Mesenchymal stem cell (in vitro differentiated cells and primary cell): ENCODE results near the gene CD44.
"Not testable (repeated sequence)": the region's sequence is repeated elsewhere in the genome, so short reads cannot be mapped to it uniquely, and the experiment has no call there.

ENCODE experiments used
- DNase-seq: peaks from one replicate; pipeline ENCODE4 v3.0.0-alpha.2; 2013
- H2AFZ ChIP-seq: one replicate; pipeline ENCODE4 v1.6.1; 2013; ENCODE audit warnings: low read depth, mild to moderate bottlenecking, control low read depth, inconsistent platforms, low read length, moderate library complexity
- H2AK5ac ChIP-seq: 2 replicates; pipeline ENCODE4 v1.6.1; 2013; ENCODE audit warnings: low read length, moderate library complexity, mild to moderate bottlenecking, inconsistent platforms; ENCODE audit not compliant: severe bottlenecking
- H2BK120ac ChIP-seq: one replicate; pipeline ENCODE4 v1.6.1; 2013; ENCODE audit warnings: low read depth, mild to moderate bottlenecking, inconsistent platforms, low read length, moderate library complexity
- H2BK12ac ChIP-seq, 2 experiments: one replicate each; pipeline ENCODE4 v1.6.1; 2013; ENCODE audit warnings: inconsistent platforms in 2 of 2, low read length in 2 of 2, mild to moderate bottlenecking in 2 of 2, moderate library complexity in 2 of 2, control low read depth in 1 of 2
- H2BK15ac ChIP-seq: one replicate; pipeline ENCODE4 v1.6.1; 2013; ENCODE audit warnings: mild to moderate bottlenecking, low read depth, inconsistent platforms; ENCODE audit not compliant: poor library complexity, severe bottlenecking
- H2BK5ac ChIP-seq: 2 replicates; pipeline ENCODE4 v1.6.1; 2013; ENCODE audit warnings: low read depth, mild to moderate bottlenecking, low read length, control low read depth, inconsistent platforms; ENCODE audit not compliant: poor library complexity, severe bottlenecking
- H3K14ac ChIP-seq, 2 experiments: one replicate each; pipeline ENCODE4 v1.6.1; 2013; ENCODE audit warnings: inconsistent platforms in 2 of 2, low read length in 2 of 2, control low read depth in 1 of 2, mild to moderate bottlenecking in 1 of 2, moderate library complexity in 1 of 2
- H3K18ac ChIP-seq, 2 experiments: one replicate each; pipeline ENCODE4 v1.6.1; 2013; ENCODE audit warnings: inconsistent platforms in 2 of 2, low read length in 2 of 2, control low read depth in 1 of 2, low read depth in 1 of 2, mild to moderate bottlenecking in 1 of 2
- H3K23ac ChIP-seq, 2 experiments: one replicate each; pipeline ENCODE4 v1.6.1; 2013; ENCODE audit warnings: inconsistent platforms in 2 of 2, low read length in 2 of 2, mild to moderate bottlenecking in 2 of 2, moderate library complexity in 2 of 2, control low read depth in 1 of 2
- H3K27ac ChIP-seq: 2 replicates; pipeline ENCODE4 v1.5.1; 2013; ENCODE audit warnings: mild to moderate bottlenecking, moderate library complexity, low read length, control low read depth, inconsistent platforms; ENCODE audit not compliant: poor library complexity, severe bottlenecking
- H3K27me3 ChIP-seq, 2 experiments: 2 replicates each; pipeline versions ENCODE4 v1.6.1 to v1.7.0; 2013; ENCODE audit warnings: low read length in 2 of 2, mild to moderate bottlenecking in 2 of 2, moderate library complexity in 2 of 2, control low read depth in 1 of 2, inconsistent platforms in 1 of 2; ENCODE audit not compliant: control insufficient read depth in 1 of 2, insufficient read depth in 1 of 2
- H3K36me3 ChIP-seq, 2 experiments: 2 replicates each; pipeline versions ENCODE4 v1.6.1 to v1.7.0; 2013; ENCODE audit warnings: low read length in 2 of 2, control low read depth in 1 of 2, inconsistent platforms in 1 of 2, low read depth in 1 of 2, mild to moderate bottlenecking in 1 of 2; ENCODE audit not compliant: insufficient read depth in 2 of 2, control insufficient read depth in 1 of 2
- H3K4ac ChIP-seq, 2 experiments: one replicate each; pipeline ENCODE4 v1.6.1; 2013; ENCODE audit warnings: inconsistent platforms in 2 of 2, low read length in 2 of 2, mild to moderate bottlenecking in 2 of 2, moderate library complexity in 2 of 2, control low read depth in 1 of 2, low read depth in 1 of 2
- H3K4me1 ChIP-seq: 2 replicates; pipeline ENCODE4 v1.6.1; 2013; ENCODE audit warnings: low read depth, low read length, control low read depth; ENCODE audit not compliant: control insufficient read depth, insufficient read depth
- H3K4me2 ChIP-seq: 2 replicates; pipeline ENCODE4 v1.6.1; 2013; ENCODE audit warnings: low read length, mild to moderate bottlenecking, inconsistent platforms; ENCODE audit not compliant: poor library complexity, severe bottlenecking
- H3K4me3 ChIP-seq, 2 experiments: 2 replicates each; pipeline versions ENCODE4 v1.5.1 to v1.7.0; 2013; ENCODE audit warnings: low read length in 2 of 2, mild to moderate bottlenecking in 2 of 2, control low read depth in 1 of 2, low read depth in 1 of 2; ENCODE audit not compliant: insufficient read depth in 1 of 2
- H3K79me1 ChIP-seq: replicated peaks from 2 replicates; pipeline ENCODE4 v1.6.1; 2013; ENCODE audit warnings: mild to moderate bottlenecking, control low read depth, low read length, inconsistent platforms; ENCODE audit not compliant: poor library complexity, severe bottlenecking
- H3K9ac ChIP-seq: 2 replicates; pipeline ENCODE4 v1.7.0; 2013; ENCODE audit warnings: mild to moderate bottlenecking, low read length, moderate library complexity
- H3K9me3 ChIP-seq: 2 replicates; pipeline ENCODE4 v1.7.0; 2013; ENCODE audit warnings: mild to moderate bottlenecking, low read length; ENCODE audit not compliant: control insufficient read depth
- H4K8ac ChIP-seq: one replicate; pipeline ENCODE4 v1.6.1; 2013; ENCODE audit warnings: inconsistent platforms, mild to moderate bottlenecking, low read length, moderate library complexity
- H4K91ac ChIP-seq: one replicate; pipeline ENCODE4 v1.6.1; 2013; ENCODE audit warnings: mild to moderate bottlenecking, low read length, inconsistent platforms
- WGBS: methylation state at CpG from one replicate; pipeline ENCODE4 v1.1.7; 2013; ENCODE audit warnings: mixed read lengths; 5-methylcytosine and 5-hydroxymethylcytosine counted together

The CD44 gene

DNA sequence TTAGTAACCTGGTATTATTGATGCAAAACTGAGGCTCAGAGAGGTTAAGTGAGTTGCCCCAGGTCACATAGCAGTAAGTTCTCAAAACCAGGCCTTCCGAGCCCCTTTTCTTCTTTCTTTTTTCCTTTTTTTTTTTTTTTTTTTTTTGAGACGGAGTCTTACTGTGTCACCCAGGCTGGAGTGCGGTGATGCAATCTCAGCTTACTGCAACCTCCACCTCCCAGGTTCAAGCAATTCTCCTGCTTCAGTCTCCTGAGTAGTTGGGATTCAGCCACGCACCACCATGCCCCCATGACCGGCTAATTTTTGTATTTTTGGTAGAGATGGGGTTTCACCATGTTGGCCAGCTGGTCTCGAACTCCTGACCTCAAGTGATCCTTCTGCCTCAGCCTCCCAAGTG is 87.8 kb downstream of the CD44 start:
- H2BK15ac ChIP-seq, H3K4ac ChIP-seq, H4K8ac ChIP-seq, H3K79me1 ChIP-seq, H3K18ac ChIP-seq, H3K23ac ChIP-seq, DNase-seq, H3K4me2 ChIP-seq, H3K4me3 ChIP-seq, H4K91ac ChIP-seq, H2AFZ ChIP-seq, H2BK120ac ChIP-seq, H3K27ac ChIP-seq, H2BK5ac ChIP-seq, H3K9me3 ChIP-seq, H2BK12ac ChIP-seq, H2AK5ac ChIP-seq, H3K27me3 ChIP-seq, H3K4me1 ChIP-seq, H3K9ac ChIP-seq, H3K14ac ChIP-seq: not testable (repeated sequence)
- WGBS: 100% methylated on average over 4 of the region's 6 CpGs
- peaks cover 28 to 100% of the 10 kb centered on the region in 2 experiments for H3K36me3 ChIP-seq

DNA sequence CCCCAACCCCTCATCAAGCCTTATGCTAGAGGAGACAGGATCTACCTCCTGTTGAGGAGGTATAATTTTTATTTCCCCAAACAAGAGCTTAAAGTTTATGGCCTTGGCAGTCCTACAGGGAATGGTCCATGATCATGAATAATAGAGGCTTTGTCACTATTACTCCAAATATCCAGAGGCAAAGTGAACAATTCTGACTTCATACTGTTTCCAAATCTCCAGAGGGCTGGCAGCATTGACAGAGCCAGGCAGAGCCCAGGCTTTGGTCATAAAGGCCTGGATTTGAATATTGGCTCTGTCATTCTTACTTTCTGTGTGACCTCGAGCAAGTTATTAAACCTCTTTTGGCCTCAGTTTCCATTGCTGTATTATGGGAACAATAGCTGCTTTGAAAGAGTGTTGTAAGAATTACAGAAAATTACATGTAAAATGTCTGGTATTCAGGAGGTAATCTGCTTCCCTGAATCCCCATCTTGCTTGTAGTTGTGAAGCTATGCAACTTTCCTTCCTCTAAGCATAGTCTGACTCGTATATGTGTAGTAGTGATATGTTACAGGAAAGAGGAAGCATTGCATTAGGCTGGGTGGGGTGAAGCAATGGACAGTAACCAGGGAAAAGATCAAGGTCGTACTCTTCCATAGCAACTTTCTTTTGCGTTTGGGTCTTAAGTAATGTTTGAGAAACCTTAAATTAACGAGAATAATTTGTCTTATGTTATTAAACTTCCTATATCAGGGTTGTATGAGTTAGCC is 88.8 kb downstream of the CD44 start:
- Histone ChIP-seq H3K27ac (no peak overlapping the region), H4K91ac (no peak overlapping the region), H3K23ac (no peak overlapping the region), H2BK12ac (no peak overlapping the region), H2BK120ac (no peak overlapping the region), H3K79me1 (peaks cover 7% of the 10 kb centered on the region), H3K36me3 (peaks cover 27 to 100% of the 10 kb centered on the region in 2 experiments), H2AK5ac (no peak overlapping the region), H3K4me3 (no peak overlapping the region), H3K9me3 (peaks cover 6% of the 10 kb centered on the region), H3K4me2 (no peak overlapping the region), H2BK5ac (no peak overlapping the region), H3K4ac (no peak overlapping the region), H2AFZ (no peak overlapping the region), H3K27me3 (no peaks in the 10 kb centered on the region), H3K14ac (no peak overlapping the region), H2BK15ac (no peak overlapping the region), H4K8ac (peak overlapping the region; percentile 64), H3K18ac (peak overlapping the region in 1 of 2 experiments; percentile 52), H3K4me1 (no peaks in the 10 kb centered on the region), H3K9ac (peak overlapping the region; percentile 10)
- WGBS: 75% methylated on average over 3 of the region's 5 CpGs
- DNase-seq: peak; percentile 81

DNA sequence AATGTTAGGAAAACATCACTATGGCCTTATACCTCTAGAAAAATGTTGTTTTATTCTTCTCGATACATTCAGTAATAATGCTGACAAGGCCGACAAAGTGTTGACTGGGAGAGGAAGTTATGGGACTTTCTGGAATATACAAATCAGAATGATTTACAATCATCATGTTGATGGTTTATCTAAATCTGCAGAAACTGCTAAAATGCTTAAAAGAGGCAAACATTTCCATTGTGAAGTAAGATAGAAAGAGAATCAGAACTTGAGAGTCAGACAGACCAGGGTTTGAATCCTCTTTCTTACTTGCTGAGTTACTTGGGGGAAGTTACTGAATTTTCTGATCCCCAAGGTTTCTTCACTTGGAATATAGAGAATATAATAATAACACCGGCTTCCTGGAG is 89.4 kb downstream of the CD44 start:
- Histone ChIP-seq H3K27ac (no peak overlapping the region), H2AFZ (no peak overlapping the region), H2BK5ac (no peak overlapping the region), H3K23ac (no peak overlapping the region), H3K9ac (peak overlapping the region; percentile 10), H2BK15ac (no peak overlapping the region), H3K4me3 (no peak overlapping the region), H3K4me2 (no peak overlapping the region), H3K18ac (no peak overlapping the region), H2BK12ac (no peak overlapping the region), H3K36me3 (peaks cover 25 to 96% of the 10 kb centered on the region in 2 experiments), H3K4me1 (no peaks in the 10 kb centered on the region), H3K9me3 (peaks cover 6% of the 10 kb centered on the region), H3K79me1 (peaks cover 5% of the 10 kb centered on the region), H3K14ac (no peak overlapping the region), H2BK120ac (no peak overlapping the region), H3K4ac (no peak overlapping the region), H2AK5ac (no peak overlapping the region), H4K8ac (no peak overlapping the region), H4K91ac (no peak overlapping the region), H3K27me3 (no peaks in the 10 kb centered on the region)
- DNase-seq: no peak
- 100% methylated on average over 1 of the region's 3 CpGs for WGBS

DNA sequence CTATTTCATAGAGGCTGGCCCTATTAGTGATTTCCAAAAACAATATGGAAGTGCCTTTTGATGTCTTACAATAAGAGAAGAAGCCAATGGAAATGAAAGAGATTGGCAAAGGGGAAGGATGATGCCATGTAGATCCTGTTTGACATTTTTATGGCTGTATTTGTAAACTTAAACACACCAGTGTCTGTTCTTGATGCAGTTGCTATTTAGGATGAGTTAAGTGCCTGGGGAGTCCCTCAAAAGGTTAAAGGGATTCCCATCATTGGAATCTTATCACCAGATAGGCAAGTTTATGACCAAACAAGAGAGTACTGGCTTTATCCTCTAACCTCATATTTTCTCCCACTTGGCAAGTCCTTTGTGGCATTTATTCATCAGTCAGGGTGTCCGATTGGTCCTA is 91.4 kb downstream of the CD44 start:
- Histone ChIP-seq H3K9ac (no peak overlapping the region), H2BK15ac (no peak overlapping the region), H2BK5ac (no peak overlapping the region), H2AFZ (no peak overlapping the region), H2BK12ac (no peak overlapping the region), H3K18ac (no peak overlapping the region), H2AK5ac (no peak overlapping the region), H3K4me2 (no peak overlapping the region), H4K8ac (no peak overlapping the region), H3K4me3 (no peak overlapping the region), H3K27ac (no peak overlapping the region), H3K4ac (no peak overlapping the region), H2BK120ac (no peak overlapping the region), H4K91ac (no peak overlapping the region), H3K23ac (no peak overlapping the region), H3K79me1 (peaks cover 4% of the 10 kb centered on the region), H3K14ac (no peak overlapping the region), H3K4me1 (no peaks in the 10 kb centered on the region), H3K36me3 (peaks cover 16 to 76% of the 10 kb centered on the region in 2 experiments), H3K27me3 (no peaks in the 10 kb centered on the region), H3K9me3 (peaks cover 6% of the 10 kb centered on the region)
- DNase-seq: no peak
- 86% methylated on average over 1 of the region's 1 CpG for WGBS
